Right atrium auricular region (tissue), 2 donors: ENCODE data around the gene SLC1A3. TPM values are rescaled to one million over a fixed set of nuclear protein-coding genes. Genes with fewer than 3 reads are reported as not detected.
"Not testable (repeated sequence)": the region's sequence is repeated elsewhere in the genome, so short reads cannot be mapped to it uniquely, and the experiment has no call there.

Experiments used
- DNase-seq: peaks from one replicate; pipeline ENCODE4 v3.0.0-alpha.2; 2019; ENCODE audit warnings: low spot score
- H3K27ac ChIP-seq, 2 donors: fragments of 200-600 bp; sonication (generic); 1 replicate in 1 of 2; 2 replicates in 1 of 2; pipeline ENCODE4 v1.5.1; 2016 to 2019
- H3K27me3 ChIP-seq, 2 donors: fragments of 200-600 bp; sonication (generic); one replicate each; pipeline versions ENCODE4 v1.5.1 to v1.6.0; 2017 to 2019
- H3K36me3 ChIP-seq: fragments of 200-600 bp; sonication (generic); one replicate; pipeline ENCODE4 v1.5.1; 2016
- H3K4me1 ChIP-seq, 2 donors: fragments of 200-600 bp; sonication (generic); one replicate each; pipeline versions ENCODE4 v1.5.1 to v1.6.0; 2017 to 2019
- H3K4me3 ChIP-seq, 2 donors: fragments of 200-600 bp; sonication (generic); 1 replicate in 1 of 2; 2 replicates in 1 of 2; pipeline ENCODE4 v1.5.1; 2017 to 2019; ENCODE audit warnings: mild to moderate bottlenecking in 1 of 2, moderate library complexity in 1 of 2
- H3K9me3 ChIP-seq, 2 donors: fragments of 200-600 bp; sonication (generic); one replicate each; pipeline ENCODE4 v1.5.1; 2019
- total RNA-seq, 2 donors: library from RNA; depleted of rRNA; stranded (reverse); fragments of >200 nt; gene quantifications; one replicate each; pipeline ENCODE4 v1.1.0, GENCODE V29; 2016
- TF ChIP-seq, protein P1 (sequence below), 2 donors: fragments of 200-600 bp; sonication (generic); IDR thresholded peaks; one replicate each; pipeline ENCODE4 v1.5.1; 2019; ENCODE audit warnings: antibody characterized with exemption in 2 of 2

Gene SLC1A3
- total RNA-seq, 2 donors from 2014 or later = 31.8 to 50.9 TPM

DNA sequence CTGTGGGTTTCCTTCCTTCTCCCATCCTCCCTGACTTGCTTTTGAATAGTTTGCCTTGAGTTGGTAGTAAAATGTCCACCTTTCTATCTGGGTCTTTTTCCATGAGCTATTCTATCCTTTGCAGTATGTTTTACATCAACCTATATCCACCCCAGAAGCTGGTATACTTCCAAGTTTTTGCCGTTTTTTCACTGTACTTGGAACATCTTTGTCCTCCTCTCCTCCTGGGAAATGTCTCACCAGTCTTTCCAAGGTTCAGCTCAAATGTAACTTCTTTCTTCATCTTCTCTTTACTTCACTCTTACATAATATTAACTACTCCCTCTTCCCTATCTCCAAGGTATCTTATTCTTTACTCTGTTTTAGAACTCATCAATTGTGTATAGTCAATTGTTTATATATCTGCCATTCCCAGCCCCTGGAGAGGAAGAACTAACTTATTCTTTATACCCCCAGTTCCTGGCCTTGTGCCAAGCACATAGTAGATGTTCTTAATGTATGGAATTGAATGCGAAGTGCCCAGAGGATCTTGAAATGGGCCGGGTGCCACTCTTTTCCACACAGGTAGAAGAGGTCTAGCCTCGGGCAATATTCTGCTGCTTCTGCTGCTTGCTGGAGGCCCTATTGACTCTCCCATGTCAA, 34.9 kb upstream of the SLC1A3 start:
- peak overlapping the region; percentile 63 to 73 for H3K27ac ChIP-seq
- TF ChIP-seq, protein P1, sequence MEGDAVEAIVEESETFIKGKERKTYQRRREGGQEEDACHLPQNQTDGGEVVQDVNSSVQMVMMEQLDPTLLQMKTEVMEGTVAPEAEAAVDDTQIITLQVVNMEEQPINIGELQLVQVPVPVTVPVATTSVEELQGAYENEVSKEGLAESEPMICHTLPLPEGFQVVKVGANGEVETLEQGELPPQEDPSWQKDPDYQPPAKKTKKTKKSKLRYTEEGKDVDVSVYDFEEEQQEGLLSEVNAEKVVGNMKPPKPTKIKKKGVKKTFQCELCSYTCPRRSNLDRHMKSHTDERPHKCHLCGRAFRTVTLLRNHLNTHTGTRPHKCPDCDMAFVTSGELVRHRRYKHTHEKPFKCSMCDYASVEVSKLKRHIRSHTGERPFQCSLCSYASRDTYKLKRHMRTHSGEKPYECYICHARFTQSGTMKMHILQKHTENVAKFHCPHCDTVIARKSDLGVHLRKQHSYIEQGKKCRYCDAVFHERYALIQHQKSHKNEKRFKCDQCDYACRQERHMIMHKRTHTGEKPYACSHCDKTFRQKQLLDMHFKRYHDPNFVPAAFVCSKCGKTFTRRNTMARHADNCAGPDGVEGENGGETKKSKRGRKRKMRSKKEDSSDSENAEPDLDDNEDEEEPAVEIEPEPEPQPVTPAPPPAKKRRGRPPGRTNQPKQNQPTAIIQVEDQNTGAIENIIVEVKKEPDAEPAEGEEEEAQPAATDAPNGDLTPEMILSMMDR (IDR thresholded peaks at IDR 0.05) = no peak
- no peaks in the 10 kb centered on the region for H3K9me3 ChIP-seq
- no peak overlapping the region for H3K4me3 ChIP-seq
- H3K27me3 ChIP-seq = no peaks in the 10 kb centered on the region
- no peaks in the 10 kb centered on the region for H3K36me3 ChIP-seq
- no peak for DNase-seq
- H3K4me1 ChIP-seq = peaks cover 0 to 38% of the 10 kb centered on the region in 2 donors

DNA sequence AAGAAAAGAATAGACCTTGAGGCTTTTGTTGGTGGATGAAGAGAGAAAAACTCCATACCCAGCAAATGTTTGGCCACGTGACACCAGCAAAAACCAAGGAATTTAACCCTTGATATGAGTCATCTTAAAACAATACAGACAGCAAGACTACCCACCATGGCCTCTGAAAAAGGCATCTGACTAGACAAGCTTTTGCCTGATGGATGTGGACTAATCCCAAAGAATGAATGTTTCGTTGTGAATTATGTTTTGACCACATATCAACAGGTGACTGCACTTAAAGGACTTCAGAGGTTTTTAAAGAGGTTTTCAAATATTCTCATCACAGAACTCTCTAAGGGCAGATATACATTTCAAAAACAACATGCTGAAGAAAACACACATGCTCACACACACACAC, 33.0 kb upstream of the SLC1A3 start:
- Histone ChIP-seq H3K9me3 (no peaks in the 10 kb centered on the region), H3K4me1 (peaks cover 0 to 38% of the 10 kb centered on the region in 2 donors), H3K27me3 (no peaks in the 10 kb centered on the region), H3K36me3 (no peaks in the 10 kb centered on the region), H3K4me3 (no peak overlapping the region), H3K27ac (no peak overlapping the region)
- TF ChIP-seq, protein P1 (IDR thresholded peaks at IDR 0.05) = no peak
- DNase-seq = no peak

DNA sequence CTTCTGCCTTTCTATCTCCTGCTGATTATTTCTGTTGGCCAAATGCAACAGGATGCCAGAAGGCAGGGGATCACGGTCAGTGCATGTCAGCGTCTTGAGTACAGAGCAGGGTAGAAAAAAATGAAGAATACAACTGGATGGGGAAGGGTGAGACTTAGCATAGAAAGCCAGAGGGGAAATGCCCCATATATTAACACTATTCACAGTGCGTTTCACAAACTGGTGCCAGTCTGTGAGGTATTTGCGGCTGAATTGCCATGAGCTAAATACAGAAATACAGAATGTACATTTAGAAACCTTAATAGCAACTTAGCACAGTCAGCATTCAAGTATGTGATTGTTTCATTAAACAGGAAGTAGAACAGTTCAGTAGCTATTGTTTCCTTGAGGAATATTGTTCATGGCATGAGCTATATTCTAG, 31.0 kb upstream of the SLC1A3 start:
- TF ChIP-seq, protein P1 (IDR thresholded peaks at IDR 0.05) = no peak
- Histone ChIP-seq H3K27ac (peak overlapping the region in 1 of 2 donors; percentile 12), H3K27me3 (no peaks in the 10 kb centered on the region), H3K4me1 (peaks cover 0 to 24% of the 10 kb centered on the region in 2 donors), H3K36me3 (no peaks in the 10 kb centered on the region), H3K9me3 (no peaks in the 10 kb centered on the region), H3K4me3 (no peak overlapping the region)
- DNase-seq = no peak

DNA sequence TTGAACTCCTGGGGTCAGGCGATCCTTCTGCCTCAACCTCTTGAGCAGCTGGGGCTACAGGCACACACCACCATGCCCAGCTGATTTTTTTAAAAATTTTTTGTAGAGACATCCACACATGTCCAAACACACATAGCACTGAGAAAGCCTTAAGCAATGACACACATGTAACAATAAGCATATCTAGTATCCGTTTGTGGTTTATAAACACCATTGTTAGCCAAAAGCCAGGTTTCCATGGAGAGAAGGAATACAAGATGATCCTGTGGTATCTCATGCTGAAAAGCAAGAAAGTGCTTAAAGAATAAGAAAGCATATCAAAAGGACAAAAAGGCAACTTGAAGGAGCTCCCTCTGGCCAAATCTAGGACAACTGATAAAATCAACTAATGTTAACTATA, 29.7 kb upstream of the SLC1A3 start:
- no peak for DNase-seq
- TF ChIP-seq, protein P1 (IDR thresholded peaks at IDR 0.05) = no peak
- no peak overlapping the region for H3K27ac ChIP-seq
- H3K36me3 ChIP-seq = no peaks in the 10 kb centered on the region
- H3K27me3 ChIP-seq = no peaks in the 10 kb centered on the region
- no peak overlapping the region for H3K4me3 ChIP-seq
- H3K4me1 ChIP-seq = peaks cover 0 to 10% of the 10 kb centered on the region in 2 donors
- no peaks in the 10 kb centered on the region for H3K9me3 ChIP-seq

DNA sequence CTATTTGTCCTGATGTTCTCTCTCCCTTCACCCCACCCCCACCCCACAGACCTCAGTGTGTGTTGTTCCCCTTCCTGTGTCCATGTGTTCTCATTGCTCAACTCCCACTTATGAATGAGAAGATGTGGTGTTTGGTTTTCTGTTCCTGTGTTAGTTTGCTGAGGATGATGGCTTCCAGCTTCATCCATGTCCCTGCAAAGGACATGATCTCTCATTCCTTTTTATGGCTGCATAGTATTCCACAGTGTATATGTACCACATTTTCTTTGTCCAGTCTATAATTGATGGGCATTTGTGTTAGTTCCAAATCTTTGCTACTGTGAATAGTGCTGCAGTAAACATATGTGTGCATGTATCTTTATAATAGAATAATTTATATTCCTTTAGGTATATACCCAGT, 26.5 kb upstream of the SLC1A3 start:
- not testable (repeated sequence) for H3K4me1 ChIP-seq, H3K36me3 ChIP-seq, H3K27ac ChIP-seq, H3K9me3 ChIP-seq, H3K27me3 ChIP-seq, H3K4me3 ChIP-seq, DNase-seq

DNA sequence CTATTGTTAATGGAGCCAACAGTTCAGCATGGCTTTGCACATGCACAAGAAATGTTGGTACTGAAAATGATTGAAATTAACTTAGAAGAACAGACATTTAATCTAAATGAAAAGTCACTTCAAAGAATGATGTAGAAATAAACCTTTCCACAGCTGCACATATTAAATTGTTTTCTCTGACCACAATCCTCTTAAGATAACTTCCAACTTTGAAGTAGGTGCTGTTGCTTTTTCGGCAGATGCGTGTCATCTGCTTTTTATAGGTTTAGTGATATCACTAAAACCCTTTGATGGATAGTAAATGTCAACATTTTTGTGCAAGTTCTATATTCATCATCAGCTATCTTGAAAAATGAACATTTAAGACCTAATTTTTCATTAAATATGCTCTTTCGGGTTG, 25.3 kb upstream of the SLC1A3 start:
- H3K4me1 ChIP-seq = no peaks in the 10 kb centered on the region
- no peak for DNase-seq
- no peak overlapping the region for H3K4me3 ChIP-seq
- H3K27me3 ChIP-seq = no peaks in the 10 kb centered on the region
- TF ChIP-seq, protein P1 (IDR thresholded peaks at IDR 0.05) = no peak
- peak overlapping the region in 1 of 2 donors; percentile 31 for H3K27ac ChIP-seq
- no peaks in the 10 kb centered on the region for H3K9me3 ChIP-seq
- no peaks in the 10 kb centered on the region for H3K36me3 ChIP-seq
